NCI-H128 (cell line): ENCODE measurements around the gene C1R.

Experiments
- DNase-seq: peaks from one replicate; lab custom pipeline; 2025; ENCODE audit not compliant: unreplicated experiment; lab: John Stamatoyannopoulos, UW

Gene C1R

GRCh38 chr12:7100239-7100638, 8.0 kb upstream of the C1R start:
- no peak for DNase-seq

GRCh38 chr12:7099290-7099996, 7.2 kb upstream of the C1R start:
- no peak for DNase-seq

- DNase-seq: peak; percentile 35
Observed at GRCh38 chr12:7096979-7097378, 4.7 kb upstream of the C1R start.

- no peak for DNase-seq
Observed at GRCh38 chr12:7096006-7096932, 4.0 kb upstream of the C1R start.

- DNase-seq: no peak
Observed at GRCh38 chr12:7093892-7094291, 1.6 kb upstream of the C1R start.

- DNase-seq: no peak
Observed at GRCh38 chr12:7093486-7093885, 1.2 kb upstream of the C1R start.

- DNase-seq: no peak
Observed at GRCh38 chr12:7092986-7093460, 778 bp upstream of the C1R start.

- DNase-seq: no peak
Observed at GRCh38 chr12:7091660-7092228, 501 bp downstream of the C1R start.

GRCh38 chr12:7091171-7091570, 1.1 kb downstream of the C1R start:
- no peak for DNase-seq

- no peak for DNase-seq
Observed at GRCh38 chr12:7090222-7090998, 1.8 kb downstream of the C1R start.

- DNase-seq: no peak
Observed at GRCh38 chr12:7089196-7089871, 2.9 kb downstream of the C1R start.

- DNase-seq: no peak
Observed at GRCh38 chr12:7083125-7083524, 9.1 kb downstream of the C1R start.

- no peak for DNase-seq
Observed at GRCh38 chr12:7081037-7081436, 11.2 kb downstream of the C1R start.

GRCh38 chr12:7079826-7080125, 12.5 kb downstream of the C1R start:
- no peak for DNase-seq

GRCh38 chr12:7078163-7078562, 14.1 kb downstream of the C1R start:
- DNase-seq: no peak

- DNase-seq: no peak
Observed at GRCh38 chr12:7076493-7076892, 15.8 kb downstream of the C1R start.

GRCh38 chr12:7075939-7076338, 16.3 kb downstream of the C1R start:
- DNase-seq: no peak

- DNase-seq: no peak
Observed at GRCh38 chr12:7075518-7075917, 16.7 kb downstream of the C1R start.

GRCh38 chr12:7073946-7074345, 18.3 kb downstream of the C1R start:
- no peak for DNase-seq

- no peak for DNase-seq
Observed at GRCh38 chr12:7072554-7072953, 19.7 kb downstream of the C1R start.

GRCh38 chr12:7072035-7072434, 20.2 kb downstream of the C1R start:
- DNase-seq: no peak
